ENCODE measurements around the gene ARPC1A.
"Not testable (repeated sequence)": the region's sequence is repeated elsewhere in the genome, so short reads cannot be mapped to it uniquely, and the experiment has no call there.

The ARPC1A gene

GRCh38 chr7:99368750-99369389 is 43.2 kb downstream of the ARPC1A start:
- DNase-seq (ENCODE audit: low spot score in 2 of 2) (no peak), ATAC-seq (ENCODE audit: low read depth) (no peak)
- no peak overlapping the region for H3K4me3 Mint-ChIP-seq
- no peak overlapping the region for H3K27ac Mint-ChIP-seq
- no peaks in the 10 kb centered on the region for H3K27me3 Mint-ChIP-seq
- H3K36me3 Mint-ChIP-seq = peaks cover 2% of the 10 kb centered on the region
- no peaks in the 10 kb centered on the region for H3K9me3 Mint-ChIP-seq
- no peaks in the 10 kb centered on the region for H3K4me1 Mint-ChIP-seq

GRCh38 chr7:99369767-99370391 is 44.2 kb downstream of the ARPC1A start:
- no peaks in the 10 kb centered on the region for H3K4me1 Mint-ChIP-seq
- DNase-seq (ENCODE audit: low spot score in 2 of 2) (no peak), ATAC-seq (ENCODE audit: low read depth) (no peak)
- no peak overlapping the region for H3K4me3 Mint-ChIP-seq
- H3K9me3 Mint-ChIP-seq = no peaks in the 10 kb centered on the region
- no peaks in the 10 kb centered on the region for H3K36me3 Mint-ChIP-seq
- H3K27ac Mint-ChIP-seq = no peak overlapping the region
- H3K27me3 Mint-ChIP-seq = no peaks in the 10 kb centered on the region

- no peaks in the 10 kb centered on the region for H3K9me3 Mint-ChIP-seq
- DNase-seq (ENCODE audit: low spot score in 2 of 2) (no peak), ATAC-seq (ENCODE audit: low read depth) (no peak)
- H3K27me3 Mint-ChIP-seq = no peaks in the 10 kb centered on the region
- H3K36me3 Mint-ChIP-seq = no peaks in the 10 kb centered on the region
- H3K4me3 Mint-ChIP-seq = no peak overlapping the region
- no peaks in the 10 kb centered on the region for H3K4me1 Mint-ChIP-seq
- H3K27ac Mint-ChIP-seq = no peak overlapping the region
Observed at GRCh38 chr7:99371376-99371920, 45.8 kb downstream of the ARPC1A start.

GRCh38 chr7:99372275-99373090 is 46.8 kb downstream of the ARPC1A start:
- Mint-ChIP-seq H3K4me1 (peaks cover 4% of the 10 kb centered on the region), H3K4me3 (peak overlapping the region; percentile 79), H3K9me3 (peaks cover under 1% of the 10 kb centered on the region), H3K27ac (no peak overlapping the region), H3K36me3 (peaks cover 3% of the 10 kb centered on the region), H3K27me3 (no peaks in the 10 kb centered on the region)
- DNase-seq (ENCODE audit: low spot score in 2 of 2) (no peak), ATAC-seq (ENCODE audit: low read depth) (no peak)

- Mint-ChIP-seq H3K4me3 (peak overlapping the region; percentile 79), H3K4me1 (peaks cover 6% of the 10 kb centered on the region), H3K36me3 (peaks cover 7% of the 10 kb centered on the region), H3K27ac (peak overlapping the region; percentile 70), H3K27me3 (no peaks in the 10 kb centered on the region), H3K9me3 (peaks cover 1% of the 10 kb centered on the region)
- DNase-seq (ENCODE audit: low spot score in 2 of 2) (no peak), ATAC-seq (ENCODE audit: low read depth) (no peak)
Observed at GRCh38 chr7:99373091-99374066, 47.7 kb downstream of the ARPC1A start.

- Mint-ChIP-seq H3K27me3 (no peaks in the 10 kb centered on the region), H3K27ac (peak within 1 kb of the TSS; percentile 72), H3K4me3 (peak within 1 kb of the TSS; percentile 86), H3K4me1 (peaks cover 11% of the 10 kb centered on the region), H3K36me3 (peaks cover 12% of the 10 kb centered on the region), H3K9me3 (peaks cover 1% of the 10 kb centered on the region)
- ATAC-seq (ENCODE audit: low read depth) = peak; percentile 73
- DNase-seq (ENCODE audit: low spot score in 2 of 2) = peak; percentile 69 to 74
Observed at GRCh38 chr7:99374111-99375064, 48.7 kb downstream of the ARPC1A start, which contains the start of gene ARPC1B. ARPC1B (plus strand) TSS chr7:99374730; CDS start chr7:99385715, 10,985 bp downstream.

- Mint-ChIP-seq H3K4me1 (peaks cover 16% of the 10 kb centered on the region), H3K27me3 (no peaks in the 10 kb centered on the region), H3K36me3 (peaks cover 12% of the 10 kb centered on the region), H3K27ac (peak overlapping the region; percentile 72), H3K9me3 (peaks cover 1% of the 10 kb centered on the region), H3K4me3 (peak overlapping the region; percentile 86)
- DNase-seq (ENCODE audit: low spot score in 2 of 2) = peak; percentile 42 to 71
- ATAC-seq (ENCODE audit: low read depth) = peak; percentile 38
Observed at GRCh38 chr7:99375070-99375807, 49.5 kb downstream of the ARPC1A start.

- Mint-ChIP-seq H3K4me1 (peaks cover 33% of the 10 kb centered on the region), H3K36me3 (peaks cover 15% of the 10 kb centered on the region), H3K9me3 (peaks cover 1% of the 10 kb centered on the region), H3K27me3 (no peaks in the 10 kb centered on the region), H3K4me3 (peak overlapping the region; percentile 80), H3K27ac (peak overlapping the region; percentile 92)
- ATAC-seq (ENCODE audit: low read depth) = peak; percentile 13
- DNase-seq (ENCODE audit: low spot score in 2 of 2) = peak in 1 of 2 donors; percentile 33
Observed at GRCh38 chr7:99379043-99379577, 53.4 kb downstream of the ARPC1A start.

- H3K9me3 Mint-ChIP-seq; ATAC-seq (ENCODE audit: low read depth); H3K27me3 Mint-ChIP-seq; DNase-seq (ENCODE audit: low spot score in 2 of 2): not testable (repeated sequence)
- H3K36me3 Mint-ChIP-seq = peaks cover 15% of the 10 kb centered on the region
- peak overlapping the region; percentile 80 for H3K4me3 Mint-ChIP-seq
- peaks cover 36% of the 10 kb centered on the region for H3K4me1 Mint-ChIP-seq
- peak overlapping the region; percentile 92 for H3K27ac Mint-ChIP-seq
Observed at GRCh38 chr7:99379693-99380031, 54.0 kb downstream of the ARPC1A start.

- Mint-ChIP-seq H3K27ac (peak overlapping the region; percentile 92), H3K36me3 (peaks cover 15% of the 10 kb centered on the region), H3K9me3 (peaks cover 1% of the 10 kb centered on the region), H3K27me3 (no peaks in the 10 kb centered on the region), H3K4me3 (peak overlapping the region; percentile 80), H3K4me1 (peaks cover 36% of the 10 kb centered on the region)
- ATAC-seq (ENCODE audit: low read depth) (peak; percentile 41), DNase-seq (ENCODE audit: low spot score in 2 of 2) (peak; percentile 39 to 55)
Observed at GRCh38 chr7:99380032-99380822, 54.5 kb downstream of the ARPC1A start.
